ENCODE results near the gene PELO.

The PELO gene

DNA sequence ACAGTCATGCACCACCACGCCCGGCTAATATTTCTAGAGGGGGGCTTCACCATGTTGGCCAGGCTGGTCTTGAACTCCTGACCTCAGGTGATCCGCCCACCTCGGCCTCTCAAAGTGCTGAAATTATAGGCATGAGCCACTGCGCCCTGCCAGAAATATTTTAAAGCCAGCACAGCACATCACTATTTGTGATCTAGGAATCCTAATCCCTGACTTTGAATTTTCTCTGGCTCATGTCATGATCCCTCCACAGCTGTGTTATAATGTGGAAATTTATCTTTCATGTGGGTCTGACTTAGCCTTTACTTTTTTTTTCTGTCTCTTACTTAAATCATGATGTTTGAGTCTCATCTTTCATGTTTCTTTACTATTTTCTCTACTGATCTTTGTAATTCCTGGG is 18.7 kb upstream of the PELO start:
- no peaks in the 10 kb centered on the region for H3K9me2 ChIP-seq (replicated peaks; ENCODE audit: insufficient read depth, low read length)
- peaks cover 2% of the 10 kb centered on the region; the same call in 1 of the 2 replicates for H3K36me3 ChIP-seq (ENCODE audit: low read length)
- TF ChIP-seq, protein P1, sequence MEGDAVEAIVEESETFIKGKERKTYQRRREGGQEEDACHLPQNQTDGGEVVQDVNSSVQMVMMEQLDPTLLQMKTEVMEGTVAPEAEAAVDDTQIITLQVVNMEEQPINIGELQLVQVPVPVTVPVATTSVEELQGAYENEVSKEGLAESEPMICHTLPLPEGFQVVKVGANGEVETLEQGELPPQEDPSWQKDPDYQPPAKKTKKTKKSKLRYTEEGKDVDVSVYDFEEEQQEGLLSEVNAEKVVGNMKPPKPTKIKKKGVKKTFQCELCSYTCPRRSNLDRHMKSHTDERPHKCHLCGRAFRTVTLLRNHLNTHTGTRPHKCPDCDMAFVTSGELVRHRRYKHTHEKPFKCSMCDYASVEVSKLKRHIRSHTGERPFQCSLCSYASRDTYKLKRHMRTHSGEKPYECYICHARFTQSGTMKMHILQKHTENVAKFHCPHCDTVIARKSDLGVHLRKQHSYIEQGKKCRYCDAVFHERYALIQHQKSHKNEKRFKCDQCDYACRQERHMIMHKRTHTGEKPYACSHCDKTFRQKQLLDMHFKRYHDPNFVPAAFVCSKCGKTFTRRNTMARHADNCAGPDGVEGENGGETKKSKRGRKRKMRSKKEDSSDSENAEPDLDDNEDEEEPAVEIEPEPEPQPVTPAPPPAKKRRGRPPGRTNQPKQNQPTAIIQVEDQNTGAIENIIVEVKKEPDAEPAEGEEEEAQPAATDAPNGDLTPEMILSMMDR (IDR thresholded peaks at IDR 0.05; ENCODE audit: insufficient read depth, low read length, poor library complexity, severe bottlenecking) = no peak
- no peak for TF ChIP-seq EZH2phosphoT487 (conservative IDR thresholded peaks at IDR 0.05; ENCODE audit: low read length)
- H3K9me3 ChIP-seq (ENCODE audit: insufficient read depth, low read length) = no peaks in the 10 kb centered on the region
- H3K9ac ChIP-seq (ENCODE audit: low read length) = no peak overlapping the region
- H3K79me2 ChIP-seq (ENCODE audit: insufficient read depth, low read length) = no peaks in the 10 kb centered on the region
- H3K4me3 ChIP-seq (ENCODE audit: insufficient read depth, low read length, poor library complexity, severe bottlenecking) = no peak overlapping the region
- H3K27me3 ChIP-seq (ENCODE audit: low read length) = no peaks in the 10 kb centered on the region
- H4K20me1 ChIP-seq (ENCODE audit: low read depth, low read length) = no peaks in the 10 kb centered on the region
- no peak overlapping the region for H3K27ac ChIP-seq (ENCODE audit: low read depth, low read length)
- H2AFZ ChIP-seq (ENCODE audit: low read depth, low read length, severe bottlenecking) = no peak overlapping the region
- no peak overlapping the region for H3K4me2 ChIP-seq (ENCODE audit: low read depth, low read length, poor library complexity, severe bottlenecking)
- H3F3A ChIP-seq (ENCODE audit: insufficient read depth) = no peaks in the 10 kb centered on the region

DNA sequence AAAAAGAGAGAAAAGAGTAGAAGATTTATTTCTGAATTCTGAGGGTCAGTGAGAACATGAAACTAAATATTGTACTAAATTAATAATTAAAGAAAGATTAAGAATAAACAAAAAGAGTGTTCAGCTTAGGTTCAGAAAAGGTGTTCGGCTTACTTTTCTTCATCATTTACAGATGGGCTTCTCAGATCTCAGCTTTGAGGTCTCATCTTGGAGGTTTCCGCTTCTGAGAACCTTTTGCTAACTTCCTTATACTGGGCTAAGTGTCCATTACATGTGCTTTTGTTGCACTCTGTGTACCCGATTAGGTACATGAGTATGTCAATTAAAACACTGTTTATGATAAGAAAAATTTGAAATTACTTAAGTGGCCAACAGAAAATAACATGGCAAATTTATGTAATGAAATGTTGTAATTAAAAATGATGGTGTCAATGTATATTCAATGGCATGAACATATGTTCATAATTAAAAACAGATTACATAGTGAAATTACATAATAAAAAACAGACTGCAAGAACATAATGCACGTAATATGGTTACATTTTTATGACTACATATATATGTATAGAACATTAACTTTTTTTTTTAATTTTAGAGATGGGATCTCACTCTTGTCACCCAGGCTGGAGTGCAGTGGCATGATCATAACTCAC is 17.3 kb upstream of the PELO start:
- no peaks in the 10 kb centered on the region for H3F3A ChIP-seq (ENCODE audit: insufficient read depth)
- no peak overlapping the region for H3K9ac ChIP-seq (ENCODE audit: low read length)
- no peak overlapping the region for H3K27ac ChIP-seq (ENCODE audit: low read depth, low read length)
- H3K36me3 ChIP-seq (ENCODE audit: low read length) = no peaks in the 10 kb centered on the region
- H3K9me2 ChIP-seq (replicated peaks; ENCODE audit: insufficient read depth, low read length) = no peaks in the 10 kb centered on the region
- H3K79me2 ChIP-seq (ENCODE audit: insufficient read depth, low read length) = no peaks in the 10 kb centered on the region
- TF ChIP-seq, protein P1 (IDR thresholded peaks at IDR 0.05; ENCODE audit: insufficient read depth, low read length, poor library complexity, severe bottlenecking) = no peak
- no peak for TF ChIP-seq EZH2phosphoT487 (conservative IDR thresholded peaks at IDR 0.05; ENCODE audit: low read length)
- no peak overlapping the region for H3K4me2 ChIP-seq (ENCODE audit: low read depth, low read length, poor library complexity, severe bottlenecking)
- H3K27me3 ChIP-seq (ENCODE audit: low read length) = no peaks in the 10 kb centered on the region
- H4K20me1 ChIP-seq (ENCODE audit: low read depth, low read length) = no peaks in the 10 kb centered on the region
- H3K9me3 ChIP-seq (ENCODE audit: insufficient read depth, low read length) = no peaks in the 10 kb centered on the region
- H3K4me3 ChIP-seq (ENCODE audit: insufficient read depth, low read length, poor library complexity, severe bottlenecking) = no peak overlapping the region
- H2AFZ ChIP-seq (ENCODE audit: low read depth, low read length, severe bottlenecking) = no peak overlapping the region

DNA sequence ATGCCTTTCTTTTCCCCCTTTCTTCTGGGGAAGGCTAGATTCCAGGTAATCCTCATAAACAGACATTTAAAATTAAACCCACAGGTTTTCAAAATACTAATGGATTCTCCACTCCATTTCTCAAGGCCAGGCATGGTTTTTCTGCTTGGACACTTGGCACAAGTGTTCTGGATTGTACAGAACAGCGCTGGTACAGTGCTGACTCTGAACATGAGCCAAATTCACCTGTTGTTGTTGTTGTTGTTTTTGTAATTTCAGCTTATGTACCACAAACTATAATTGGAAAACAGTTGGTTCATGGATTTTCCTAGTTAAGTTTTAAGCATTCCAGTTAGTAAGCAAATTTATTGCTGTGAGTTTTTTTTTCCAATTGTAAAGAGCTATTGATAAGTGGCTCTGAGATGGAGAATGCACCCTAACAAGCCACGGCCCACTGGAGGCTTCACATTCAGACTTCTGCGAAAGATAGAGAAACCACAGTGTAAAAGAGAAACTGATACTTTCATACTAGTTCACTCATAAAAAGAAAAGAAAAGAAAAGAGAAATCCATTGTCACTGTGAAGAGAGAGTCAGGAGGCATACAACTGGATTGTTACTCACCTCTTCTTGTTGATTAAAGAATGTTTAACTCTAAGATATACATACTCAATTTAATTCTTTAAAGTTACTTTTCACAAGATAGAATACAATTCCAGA is 16.2 kb upstream of the PELO start:
- no peaks in the 10 kb centered on the region for H3K9me2 ChIP-seq (replicated peaks; ENCODE audit: insufficient read depth, low read length)
- no peaks in the 10 kb centered on the region for H4K20me1 ChIP-seq (ENCODE audit: low read depth, low read length)
- TF ChIP-seq EZH2phosphoT487 (conservative IDR thresholded peaks at IDR 0.05; ENCODE audit: low read length) = no peak
- TF ChIP-seq, protein P1 (IDR thresholded peaks at IDR 0.05; ENCODE audit: insufficient read depth, low read length, poor library complexity, severe bottlenecking) = no peak
- H3K9ac ChIP-seq (ENCODE audit: low read length) = no peak overlapping the region
- no peaks in the 10 kb centered on the region for H3K27me3 ChIP-seq (ENCODE audit: low read length)
- H3K79me2 ChIP-seq (ENCODE audit: insufficient read depth, low read length) = no peaks in the 10 kb centered on the region
- no peaks in the 10 kb centered on the region for H3K9me3 ChIP-seq (ENCODE audit: insufficient read depth, low read length)
- H3F3A ChIP-seq (ENCODE audit: insufficient read depth) = no peaks in the 10 kb centered on the region
- no peak overlapping the region for H2AFZ ChIP-seq (ENCODE audit: low read depth, low read length, severe bottlenecking)
- no peak overlapping the region for H3K4me3 ChIP-seq (ENCODE audit: insufficient read depth, low read length, poor library complexity, severe bottlenecking)
- H3K4me2 ChIP-seq (ENCODE audit: low read depth, low read length, poor library complexity, severe bottlenecking) = no peak overlapping the region
- H3K36me3 ChIP-seq (ENCODE audit: low read length) = no peaks in the 10 kb centered on the region
- H3K27ac ChIP-seq (ENCODE audit: low read depth, low read length) = no peak overlapping the region
